ENCODE results near the gene EIF3D. TPM values are rescaled to one million over a fixed set of nuclear protein-coding genes. Genes with fewer than 3 reads are reported as not detected.

EIF3D gene
- total RNA-seq, 1 experiment from 2014 or later = 237 TPM

DNA sequence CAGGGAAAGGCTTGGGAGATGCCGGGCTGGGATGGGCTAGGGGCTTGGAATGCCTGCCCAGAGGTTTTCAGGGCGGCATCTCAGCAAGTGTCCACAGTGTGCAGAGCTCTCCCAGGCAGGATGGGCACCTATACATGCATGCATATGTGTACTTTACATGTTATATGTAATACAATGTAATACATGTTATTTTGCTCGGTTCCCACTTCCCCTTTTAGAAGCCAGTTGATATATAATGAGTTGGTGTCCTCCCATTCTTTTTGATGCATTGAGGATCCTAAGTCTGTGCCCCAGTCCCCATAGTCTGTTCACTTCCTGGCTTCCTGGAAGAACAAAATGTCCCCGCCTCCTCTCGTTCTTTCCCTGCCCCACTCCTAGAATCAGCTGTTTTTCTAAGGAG lies 20.1 kb upstream of the EIF3D start:
- Mint-ChIP-seq H3K27ac (no peak overlapping the region), H3K27me3 (ENCODE audit: low read depth) (peaks cover 14% of the 10 kb centered on the region), H3K4me3 (no peak overlapping the region), H3K36me3 (no peaks in the 10 kb centered on the region), H3K4me1 (peaks cover 26% of the 10 kb centered on the region), H3K9me3 (no peaks in the 10 kb centered on the region)
- DNase-seq (ENCODE audit: low spot score) = no peak
- no peak for ATAC-seq
- no peak for TF ChIP-seq CBFB (CRISPR knock-in tag; IDR thresholded peaks at IDR 0.05; ENCODE audit: low read depth)
- TF ChIP-seq ZBTB21 (CRISPR knock-in tag; IDR thresholded peaks at IDR 0.05; ENCODE audit: borderline replicate concordance) = no peak
- POLR2A ChIA-PET = interaction anchor here (0.6 kb wide), 1 partner anchor 428 kb away, joined by 3 read pairs; no protein-coding TSS in a partner anchor
- CTCF ChIA-PET = interaction anchor here (0.8 to 1.6 kb wide), 4 partner anchors 21 to 429 kb away, joined by 4 to 9 read pairs (median 4); no protein-coding TSS in a partner anchor

DNA sequence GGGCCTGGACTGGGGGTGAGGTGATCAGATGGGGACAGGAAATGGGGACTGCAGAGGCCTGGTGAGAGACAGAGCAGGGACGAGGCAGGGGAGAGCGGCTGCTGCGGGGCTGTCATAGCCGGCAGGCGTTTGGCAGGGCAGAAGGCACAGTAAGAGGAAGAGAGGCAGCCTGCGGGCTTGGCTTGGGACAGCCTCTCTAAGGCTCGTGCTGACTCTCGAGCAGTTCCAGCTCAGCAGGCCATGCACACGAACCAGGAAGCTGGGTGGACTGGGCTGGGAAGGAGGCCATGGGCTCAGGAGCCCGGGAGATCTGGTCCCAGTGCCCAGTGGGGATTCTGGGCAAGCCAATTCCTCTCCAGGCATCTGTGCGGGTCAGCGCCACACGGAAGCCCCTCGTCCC lies 19.6 kb upstream of the EIF3D start:
- peaks cover 24% of the 10 kb centered on the region for H3K4me1 Mint-ChIP-seq
- H3K9me3 Mint-ChIP-seq = no peaks in the 10 kb centered on the region
- TF ChIP-seq TEAD1 (CRISPR knock-in tag; IDR thresholded peaks at IDR 0.05) = no peak
- no peak for TF ChIP-seq PRRX2 (CRISPR knock-in tag; IDR thresholded peaks at IDR 0.05)
- TF ChIP-seq, protein P1, sequence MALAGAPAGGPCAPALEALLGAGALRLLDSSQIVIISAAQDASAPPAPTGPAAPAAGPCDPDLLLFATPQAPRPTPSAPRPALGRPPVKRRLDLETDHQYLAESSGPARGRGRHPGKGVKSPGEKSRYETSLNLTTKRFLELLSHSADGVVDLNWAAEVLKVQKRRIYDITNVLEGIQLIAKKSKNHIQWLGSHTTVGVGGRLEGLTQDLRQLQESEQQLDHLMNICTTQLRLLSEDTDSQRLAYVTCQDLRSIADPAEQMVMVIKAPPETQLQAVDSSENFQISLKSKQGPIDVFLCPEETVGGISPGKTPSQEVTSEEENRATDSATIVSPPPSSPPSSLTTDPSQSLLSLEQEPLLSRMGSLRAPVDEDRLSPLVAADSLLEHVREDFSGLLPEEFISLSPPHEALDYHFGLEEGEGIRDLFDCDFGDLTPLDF (CRISPR knock-in tag; IDR thresholded peaks at IDR 0.05) = no peak
- no peak for TF ChIP-seq ZNF263 (CRISPR knock-in tag; IDR thresholded peaks at IDR 0.05; ENCODE audit: low read depth)
- no peak for TF ChIP-seq ZNF232 (CRISPR knock-in tag; IDR thresholded peaks at IDR 0.05)
- TF ChIP-seq, protein P2, sequence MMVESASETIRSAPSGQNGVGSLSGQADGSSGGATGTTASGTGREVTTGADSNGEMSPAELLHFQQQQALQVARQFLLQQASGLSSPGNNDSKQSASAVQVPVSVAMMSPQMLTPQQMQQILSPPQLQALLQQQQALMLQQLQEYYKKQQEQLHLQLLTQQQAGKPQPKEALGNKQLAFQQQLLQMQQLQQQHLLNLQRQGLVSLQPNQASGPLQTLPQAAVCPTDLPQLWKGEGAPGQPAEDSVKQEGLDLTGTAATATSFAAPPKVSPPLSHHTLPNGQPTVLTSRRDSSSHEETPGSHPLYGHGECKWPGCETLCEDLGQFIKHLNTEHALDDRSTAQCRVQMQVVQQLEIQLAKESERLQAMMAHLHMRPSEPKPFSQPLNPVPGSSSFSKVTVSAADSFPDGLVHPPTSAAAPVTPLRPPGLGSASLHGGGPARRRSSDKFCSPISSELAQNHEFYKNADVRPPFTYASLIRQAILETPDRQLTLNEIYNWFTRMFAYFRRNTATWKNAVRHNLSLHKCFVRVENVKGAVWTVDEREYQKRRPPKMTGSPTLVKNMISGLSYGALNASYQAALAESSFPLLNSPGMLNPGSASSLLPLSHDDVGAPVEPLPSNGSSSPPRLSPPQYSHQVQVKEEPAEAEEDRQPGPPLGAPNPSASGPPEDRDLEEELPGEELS (CRISPR knock-in tag; IDR thresholded peaks at IDR 0.05) = no peak
- TF ChIP-seq NR1H2 (CRISPR knock-in tag; IDR thresholded peaks at IDR 0.05) = no peak
- no peak for TF ChIP-seq RELA (CRISPR knock-in tag; IDR thresholded peaks at IDR 0.05; ENCODE audit: borderline replicate concordance)
- no peak for TF ChIP-seq KAT7 (CRISPR knock-in tag; IDR thresholded peaks at IDR 0.05; ENCODE audit: borderline replicate concordance)
- no peak for TF ChIP-seq TEAD4 (CRISPR knock-in tag; IDR thresholded peaks at IDR 0.05)
- TF ChIP-seq, protein P3, sequence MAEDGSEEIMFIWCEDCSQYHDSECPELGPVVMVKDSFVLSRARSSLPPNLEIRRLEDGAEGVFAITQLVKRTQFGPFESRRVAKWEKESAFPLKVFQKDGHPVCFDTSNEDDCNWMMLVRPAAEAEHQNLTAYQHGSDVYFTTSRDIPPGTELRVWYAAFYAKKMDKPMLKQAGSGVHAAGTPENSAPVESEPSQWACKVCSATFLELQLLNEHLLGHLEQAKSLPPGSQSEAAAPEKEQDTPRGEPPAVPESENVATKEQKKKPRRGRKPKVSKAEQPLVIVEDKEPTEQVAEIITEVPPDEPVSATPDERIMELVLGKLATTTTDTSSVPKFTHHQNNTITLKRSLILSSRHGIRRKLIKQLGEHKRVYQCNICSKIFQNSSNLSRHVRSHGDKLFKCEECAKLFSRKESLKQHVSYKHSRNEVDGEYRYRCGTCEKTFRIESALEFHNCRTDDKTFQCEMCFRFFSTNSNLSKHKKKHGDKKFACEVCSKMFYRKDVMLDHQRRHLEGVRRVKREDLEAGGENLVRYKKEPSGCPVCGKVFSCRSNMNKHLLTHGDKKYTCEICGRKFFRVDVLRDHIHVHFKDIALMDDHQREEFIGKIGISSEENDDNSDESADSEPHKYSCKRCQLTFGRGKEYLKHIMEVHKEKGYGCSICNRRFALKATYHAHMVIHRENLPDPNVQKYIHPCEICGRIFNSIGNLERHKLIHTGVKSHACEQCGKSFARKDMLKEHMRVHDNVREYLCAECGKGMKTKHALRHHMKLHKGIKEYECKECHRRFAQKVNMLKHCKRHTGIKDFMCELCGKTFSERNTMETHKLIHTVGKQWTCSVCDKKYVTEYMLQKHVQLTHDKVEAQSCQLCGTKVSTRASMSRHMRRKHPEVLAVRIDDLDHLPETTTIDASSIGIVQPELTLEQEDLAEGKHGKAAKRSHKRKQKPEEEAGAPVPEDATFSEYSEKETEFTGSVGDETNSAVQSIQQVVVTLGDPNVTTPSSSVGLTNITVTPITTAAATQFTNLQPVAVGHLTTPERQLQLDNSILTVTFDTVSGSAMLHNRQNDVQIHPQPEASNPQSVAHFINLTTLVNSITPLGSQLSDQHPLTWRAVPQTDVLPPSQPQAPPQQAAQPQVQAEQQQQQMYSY (CRISPR knock-in tag; IDR thresholded peaks at IDR 0.05) = no peak
- TF ChIP-seq, protein P4, sequence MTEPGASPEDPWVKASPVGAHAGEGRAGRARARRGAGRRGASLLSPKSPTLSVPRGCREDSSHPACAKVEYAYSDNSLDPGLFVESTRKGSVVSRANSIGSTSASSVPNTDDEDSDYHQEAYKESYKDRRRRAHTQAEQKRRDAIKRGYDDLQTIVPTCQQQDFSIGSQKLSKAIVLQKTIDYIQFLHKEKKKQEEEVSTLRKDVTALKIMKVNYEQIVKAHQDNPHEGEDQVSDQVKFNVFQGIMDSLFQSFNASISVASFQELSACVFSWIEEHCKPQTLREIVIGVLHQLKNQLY (CRISPR knock-in tag; IDR thresholded peaks at IDR 0.05) = no peak
- no peak for TF ChIP-seq ETV6 (CRISPR knock-in tag; IDR thresholded peaks at IDR 0.05)
- TF ChIP-seq CBFB (CRISPR knock-in tag; IDR thresholded peaks at IDR 0.05; ENCODE audit: low read depth) = no peak
- TF ChIP-seq, protein P5, sequence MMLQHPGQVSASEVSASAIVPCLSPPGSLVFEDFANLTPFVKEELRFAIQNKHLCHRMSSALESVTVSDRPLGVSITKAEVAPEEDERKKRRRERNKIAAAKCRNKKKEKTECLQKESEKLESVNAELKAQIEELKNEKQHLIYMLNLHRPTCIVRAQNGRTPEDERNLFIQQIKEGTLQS (CRISPR knock-in tag; conservative IDR thresholded peaks at IDR 0.05) = no peak
- TF ChIP-seq, protein P6, sequence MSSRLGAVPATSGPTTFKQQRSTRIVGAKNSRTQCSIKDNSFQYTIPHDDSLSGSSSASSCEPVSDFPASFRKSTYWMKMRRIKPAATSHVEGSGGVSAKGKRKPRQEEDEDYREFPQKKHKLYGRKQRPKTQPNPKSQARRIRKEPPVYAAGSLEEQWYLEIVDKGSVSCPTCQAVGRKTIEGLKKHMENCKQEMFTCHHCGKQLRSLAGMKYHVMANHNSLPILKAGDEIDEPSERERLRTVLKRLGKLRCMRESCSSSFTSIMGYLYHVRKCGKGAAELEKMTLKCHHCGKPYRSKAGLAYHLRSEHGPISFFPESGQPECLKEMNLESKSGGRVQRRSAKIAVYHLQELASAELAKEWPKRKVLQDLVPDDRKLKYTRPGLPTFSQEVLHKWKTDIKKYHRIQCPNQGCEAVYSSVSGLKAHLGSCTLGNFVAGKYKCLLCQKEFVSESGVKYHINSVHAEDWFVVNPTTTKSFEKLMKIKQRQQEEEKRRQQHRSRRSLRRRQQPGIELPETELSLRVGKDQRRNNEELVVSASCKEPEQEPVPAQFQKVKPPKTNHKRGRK (CRISPR knock-in tag; IDR thresholded peaks at IDR 0.05; ENCODE audit: borderline replicate concordance) = no peak
- TF ChIP-seq, protein P7, sequence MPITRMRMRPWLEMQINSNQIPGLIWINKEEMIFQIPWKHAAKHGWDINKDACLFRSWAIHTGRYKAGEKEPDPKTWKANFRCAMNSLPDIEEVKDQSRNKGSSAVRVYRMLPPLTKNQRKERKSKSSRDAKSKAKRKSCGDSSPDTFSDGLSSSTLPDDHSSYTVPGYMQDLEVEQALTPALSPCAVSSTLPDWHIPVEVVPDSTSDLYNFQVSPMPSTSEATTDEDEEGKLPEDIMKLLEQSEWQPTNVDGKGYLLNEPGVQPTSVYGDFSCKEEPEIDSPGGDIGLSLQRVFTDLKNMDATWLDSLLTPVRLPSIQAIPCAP (CRISPR knock-in tag; IDR thresholded peaks at IDR 0.05) = no peak
- no peak for TF ChIP-seq FOXJ3 (CRISPR knock-in tag; IDR thresholded peaks at IDR 0.05; ENCODE audit: borderline replicate concordance)
- no peak for TF ChIP-seq OVOL2 (CRISPR knock-in tag; IDR thresholded peaks at IDR 0.05; ENCODE audit: borderline replicate concordance)
- no peak for TF ChIP-seq ZNF416 (CRISPR knock-in tag; IDR thresholded peaks at IDR 0.05)
- no peak overlapping the region for H3K27ac Mint-ChIP-seq
- ATAC-seq (peak; percentile 25; the same call in 1 of the 2 replicates), DNase-seq (ENCODE audit: low spot score) (no peak)
- peaks cover 14% of the 10 kb centered on the region for H3K27me3 Mint-ChIP-seq (ENCODE audit: low read depth)
- no peak overlapping the region for H3K4me3 Mint-ChIP-seq
- ChIA-PET CTCF (interaction anchor here (1.0 kb wide), 1 partner anchor 429 kb away, joined by 4 read pairs; no protein-coding TSS in a partner anchor), POLR2A (interaction anchor here (0.6 to 0.7 kb wide), 2 partner anchors 87 to 429 kb away, joined by 3 to 8 read pairs; no protein-coding TSS in a partner anchor)
- H3K36me3 Mint-ChIP-seq = no peaks in the 10 kb centered on the region

Measured in WTC11 (cell line).